ENCODE measurements around the gene AARS2.

The AARS2 gene

DNA sequence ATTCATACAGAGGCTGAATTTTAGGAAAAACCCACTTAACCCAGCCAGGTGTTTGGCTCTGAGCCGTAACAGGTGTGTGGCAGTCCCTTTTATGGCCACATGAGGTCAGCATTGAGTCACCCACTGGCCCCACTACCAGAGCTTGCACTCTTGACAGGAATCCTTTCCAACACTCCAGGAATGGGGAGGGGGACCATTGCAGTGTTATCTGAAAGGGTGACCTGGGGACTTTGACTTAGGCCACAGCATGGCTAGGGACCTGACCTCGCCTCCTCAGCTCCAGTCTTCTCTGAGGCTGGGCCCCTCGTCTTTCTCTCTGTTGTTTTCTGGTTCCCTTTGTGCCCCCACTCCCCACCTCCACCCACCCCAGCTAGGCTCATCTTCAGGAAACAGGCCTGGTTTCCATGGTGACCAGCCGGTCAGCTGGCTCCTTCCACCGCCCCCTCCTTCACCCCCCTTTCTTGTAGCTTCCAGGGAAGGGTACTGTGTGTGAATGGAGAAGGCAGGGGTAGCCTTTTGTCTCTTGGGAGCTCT is 45.0 kb downstream of the AARS2 start:
- no CpG with 5 or more reads among the region's 5 CpGs for WGBS (ENCODE audit: extremely low coverage, insufficient coverage, low lambda C conversion rate)
- Histone ChIP-seq H3K4ac (ENCODE audit: low read depth, low read length) (no peak overlapping the region), H2BK120ac (ENCODE audit: low read depth, low read length) (no peak overlapping the region), H4K8ac (ENCODE audit: low read depth, low read length) (no peak overlapping the region), H3K56ac (ENCODE audit: low read length) (no peak overlapping the region), H3K4me1 (ENCODE audit: control insufficient read depth, low read depth, low read length) (peaks cover 11% of the 10 kb centered on the region), H3K4me3 (ENCODE audit: low read length) (no peak overlapping the region), H2AK5ac (ENCODE audit: low read length) (no peak overlapping the region), H3K27ac (ENCODE audit: low read depth, low read length) (no peak overlapping the region), H3K23ac (ENCODE audit: low read length) (no peak overlapping the region), H3K9ac (ENCODE audit: low read length) (no peak overlapping the region), H2BK15ac (replicated peaks; ENCODE audit: low read depth) (no peak overlapping the region), H3K27me3 (ENCODE audit: insufficient read depth, low read length, poor library complexity) (no peaks in the 10 kb centered on the region), H3K36me3 (ENCODE audit: control insufficient read depth, insufficient read depth, low read length) (no peaks in the 10 kb centered on the region), H3K18ac (ENCODE audit: low read length) (no peak overlapping the region), H3K4me2 (ENCODE audit: low read length) (no peak overlapping the region), H3K79me1 (ENCODE audit: low read length) (peaks cover 2% of the 10 kb centered on the region), H4K5ac (ENCODE audit: low read length) (no peak overlapping the region), H3K79me2 (ENCODE audit: control insufficient read depth, insufficient read depth, low read length) (no peaks in the 10 kb centered on the region), H2BK5ac (ENCODE audit: low read length) (no peak overlapping the region)
- peak; percentile 94 for DNase-seq

DNA sequence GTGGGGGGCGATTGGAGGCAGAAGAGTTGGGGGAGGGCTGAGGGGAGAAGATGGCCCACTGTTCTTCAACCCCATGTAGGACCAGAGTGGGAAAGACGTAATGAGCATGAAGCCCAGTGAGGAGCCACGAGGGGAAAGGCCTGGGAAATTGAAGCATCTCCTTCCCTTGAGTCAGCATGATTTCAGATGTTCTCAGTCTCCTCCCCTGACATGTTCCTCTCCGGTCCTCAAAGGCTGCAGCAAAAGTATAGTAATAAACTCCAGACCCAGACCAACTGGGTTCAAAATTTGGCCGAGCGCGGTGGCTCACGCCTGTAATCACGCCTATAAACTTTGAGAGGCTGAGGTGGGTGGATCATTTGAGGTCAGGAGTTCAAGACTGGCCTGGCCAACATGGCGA is 45.9 kb downstream of the AARS2 start:
- peaks cover 11% of the 10 kb centered on the region for H3K4me1 ChIP-seq (ENCODE audit: control insufficient read depth, low read depth, low read length)
- no peak overlapping the region for H3K23ac ChIP-seq (ENCODE audit: low read length)
- no peak overlapping the region for H3K18ac ChIP-seq (ENCODE audit: low read length)
- no peak overlapping the region for H2BK120ac ChIP-seq (ENCODE audit: low read depth, low read length)
- H3K4ac ChIP-seq (ENCODE audit: low read depth, low read length): no peak overlapping the region
- H3K4me3 ChIP-seq (ENCODE audit: low read length): no peak overlapping the region
- H3K56ac ChIP-seq (ENCODE audit: low read length): no peak overlapping the region
- no peaks in the 10 kb centered on the region for H3K36me3 ChIP-seq (ENCODE audit: control insufficient read depth, insufficient read depth, low read length)
- H4K8ac ChIP-seq (ENCODE audit: low read depth, low read length): no peak overlapping the region
- H3K79me2 ChIP-seq (ENCODE audit: control insufficient read depth, insufficient read depth, low read length): no peaks in the 10 kb centered on the region
- no peak overlapping the region for H2BK5ac ChIP-seq (ENCODE audit: low read length)
- H3K4me2 ChIP-seq (ENCODE audit: low read length): no peak overlapping the region
- no peak overlapping the region for H3K27ac ChIP-seq (ENCODE audit: low read depth, low read length)
- H3K9ac ChIP-seq (ENCODE audit: low read length): no peak overlapping the region
- WGBS (ENCODE audit: extremely low coverage, insufficient coverage, low lambda C conversion rate): no CpG with 5 or more reads among the region's 10 CpGs
- H2BK15ac ChIP-seq (replicated peaks; ENCODE audit: low read depth): no peak overlapping the region
- no peak overlapping the region for H2AK5ac ChIP-seq (ENCODE audit: low read length)
- H3K27me3 ChIP-seq (ENCODE audit: insufficient read depth, low read length, poor library complexity): no peaks in the 10 kb centered on the region
- no peak overlapping the region for H4K5ac ChIP-seq (ENCODE audit: low read length)
- H3K79me1 ChIP-seq (ENCODE audit: low read length): peaks cover 2% of the 10 kb centered on the region
- no peak for DNase-seq

DNA sequence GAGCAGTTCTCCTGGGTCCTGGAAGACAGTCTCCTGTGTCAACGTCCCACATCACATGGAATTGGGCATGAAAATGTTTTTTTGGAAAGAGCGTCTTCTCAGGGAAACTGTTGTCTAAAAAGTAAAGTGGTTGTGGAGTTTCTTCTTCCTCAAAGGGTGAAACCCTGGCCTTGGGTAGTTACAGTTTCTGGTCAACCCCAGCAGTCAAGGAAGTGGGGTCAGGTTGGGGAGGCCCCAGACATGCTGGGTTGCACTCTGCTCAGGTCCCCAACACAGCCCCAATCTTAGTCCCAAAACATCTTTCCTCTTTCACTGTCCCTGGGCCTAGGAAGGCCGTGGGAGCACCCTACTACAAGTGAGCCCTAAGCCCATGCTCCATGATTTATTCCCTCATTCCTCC is 46.8 kb downstream of the AARS2 start:
- no peak overlapping the region for H4K5ac ChIP-seq (ENCODE audit: low read length)
- no peak overlapping the region for H3K27ac ChIP-seq (ENCODE audit: low read depth, low read length)
- H3K79me2 ChIP-seq (ENCODE audit: control insufficient read depth, insufficient read depth, low read length): no peaks in the 10 kb centered on the region
- H3K18ac ChIP-seq (ENCODE audit: low read length): no peak overlapping the region
- H3K4me1 ChIP-seq (ENCODE audit: control insufficient read depth, low read depth, low read length): peaks cover 11% of the 10 kb centered on the region
- no peaks in the 10 kb centered on the region for H3K27me3 ChIP-seq (ENCODE audit: insufficient read depth, low read length, poor library complexity)
- no peak overlapping the region for H2AK5ac ChIP-seq (ENCODE audit: low read length)
- peaks cover 2% of the 10 kb centered on the region for H3K79me1 ChIP-seq (ENCODE audit: low read length)
- H4K8ac ChIP-seq (ENCODE audit: low read depth, low read length): no peak overlapping the region
- no CpG with 5 or more reads among the region's 3 CpGs for WGBS (ENCODE audit: extremely low coverage, insufficient coverage, low lambda C conversion rate)
- H2BK15ac ChIP-seq (replicated peaks; ENCODE audit: low read depth): no peak overlapping the region
- H3K9ac ChIP-seq (ENCODE audit: low read length): no peak overlapping the region
- no peak overlapping the region for H3K4me2 ChIP-seq (ENCODE audit: low read length)
- no peak overlapping the region for H3K56ac ChIP-seq (ENCODE audit: low read length)
- no peaks in the 10 kb centered on the region for H3K36me3 ChIP-seq (ENCODE audit: control insufficient read depth, insufficient read depth, low read length)
- no peak for DNase-seq
- H3K4ac ChIP-seq (ENCODE audit: low read depth, low read length): no peak overlapping the region
- no peak overlapping the region for H2BK120ac ChIP-seq (ENCODE audit: low read depth, low read length)
- no peak overlapping the region for H3K4me3 ChIP-seq (ENCODE audit: low read length)
- H3K23ac ChIP-seq (ENCODE audit: low read length): no peak overlapping the region
- H2BK5ac ChIP-seq (ENCODE audit: low read length): no peak overlapping the region

DNA sequence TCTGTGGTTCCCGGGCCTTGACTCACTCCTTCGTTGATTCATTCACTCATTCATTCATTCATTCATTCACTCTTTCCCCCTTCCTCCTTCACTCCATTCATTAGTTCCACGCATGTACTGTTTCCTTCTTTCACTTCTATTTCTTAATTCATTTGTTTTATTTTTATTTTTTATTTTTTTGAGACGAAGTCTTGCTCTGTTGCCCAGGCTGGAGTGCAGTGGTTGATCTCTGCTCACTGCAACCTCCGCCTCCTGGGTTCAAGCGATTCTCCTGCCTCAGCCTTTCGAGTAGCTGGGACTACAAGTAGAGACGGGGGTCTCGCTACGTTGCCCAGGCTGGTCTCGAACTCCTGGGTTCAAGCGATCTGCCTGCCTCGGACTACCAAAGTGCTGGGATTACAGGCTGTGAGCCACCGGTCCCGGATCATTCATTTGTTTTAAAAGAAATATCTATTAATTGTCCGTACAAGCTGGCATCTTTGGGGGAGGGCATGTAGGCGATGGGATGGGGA is 47.4 kb downstream of the AARS2 start:
- Histone ChIP-seq H3K23ac (ENCODE audit: low read length) (no peak overlapping the region), H4K8ac (ENCODE audit: low read depth, low read length) (no peak overlapping the region), H3K4me3 (ENCODE audit: low read length) (no peak overlapping the region), H3K27me3 (ENCODE audit: insufficient read depth, low read length, poor library complexity) (no peaks in the 10 kb centered on the region), H3K27ac (ENCODE audit: low read depth, low read length) (no peak overlapping the region), H2BK120ac (ENCODE audit: low read depth, low read length) (no peak overlapping the region), H2AK5ac (ENCODE audit: low read length) (no peak overlapping the region), H3K18ac (ENCODE audit: low read length) (no peak overlapping the region), H4K5ac (ENCODE audit: low read length) (no peak overlapping the region), H3K79me2 (ENCODE audit: control insufficient read depth, insufficient read depth, low read length) (no peaks in the 10 kb centered on the region), H3K4me2 (ENCODE audit: low read length) (no peak overlapping the region), H3K56ac (ENCODE audit: low read length) (peak overlapping the region; percentile 59), H2BK15ac (replicated peaks; ENCODE audit: low read depth) (no peak overlapping the region), H3K9ac (ENCODE audit: low read length) (no peak overlapping the region), H3K79me1 (ENCODE audit: low read length) (peaks cover 2% of the 10 kb centered on the region), H3K36me3 (ENCODE audit: control insufficient read depth, insufficient read depth, low read length) (no peaks in the 10 kb centered on the region), H3K4me1 (ENCODE audit: control insufficient read depth, low read depth, low read length) (peaks cover 11% of the 10 kb centered on the region), H3K4ac (ENCODE audit: low read depth, low read length) (no peak overlapping the region), H2BK5ac (ENCODE audit: low read length) (no peak overlapping the region)
- no peak for DNase-seq
- WGBS (ENCODE audit: extremely low coverage, insufficient coverage, low lambda C conversion rate): 100% methylated on average over 1 of the region's 17 CpGs

DNA sequence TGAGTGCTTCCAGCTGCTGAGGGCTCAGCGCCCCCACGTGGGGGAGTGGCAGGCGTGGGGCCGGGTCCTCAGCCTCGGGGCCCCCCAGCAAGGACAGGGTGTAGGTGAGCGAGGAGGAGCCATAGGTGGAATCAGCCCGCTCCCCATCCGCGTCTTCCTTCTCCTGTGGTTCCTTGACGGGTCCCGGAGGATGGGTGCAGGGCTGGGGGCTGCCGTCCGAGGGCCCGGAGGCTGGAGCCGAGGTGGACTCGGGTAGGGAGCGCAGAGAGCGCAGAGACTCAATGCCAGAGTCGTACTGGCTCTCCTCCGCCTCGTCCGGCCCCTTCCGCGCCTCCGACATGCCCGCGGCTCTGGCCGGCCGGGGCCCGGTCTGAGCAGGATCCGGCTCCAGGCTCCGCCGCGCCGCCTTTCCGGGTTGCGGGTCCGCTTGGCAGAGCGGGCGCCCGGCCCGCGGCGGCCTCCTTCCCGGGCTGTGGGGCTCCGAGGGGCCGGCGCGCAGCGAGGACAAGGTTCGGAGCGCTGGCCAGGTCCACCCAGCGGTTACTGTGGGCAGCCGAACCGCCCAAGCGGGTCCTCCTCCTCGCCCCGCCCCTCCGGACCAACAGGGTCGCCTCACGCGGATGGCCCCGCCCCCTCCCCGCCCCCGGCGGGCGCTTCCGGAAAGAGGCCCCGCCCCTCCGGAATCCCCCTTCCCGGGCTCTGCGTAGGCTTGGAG is 48.0 kb downstream of the AARS2 start, which contains the start of gene NFKBIE:
TSS of gene NFKBIE (minus strand) at position 545 of the 715 bp plus-strand sequence. CDS start at position 340, 205 bp downstream.
- Histone ChIP-seq H4K8ac (ENCODE audit: low read depth, low read length) (no peak within 1 kb of the TSS), H3K27ac (ENCODE audit: low read depth, low read length) (no peak within 1 kb of the TSS), H2BK15ac (replicated peaks; ENCODE audit: low read depth) (no peak within 1 kb of the TSS), H3K23ac (ENCODE audit: low read length) (no peak within 1 kb of the TSS), H3K4me2 (ENCODE audit: low read length) (peak within 1 kb of the TSS; percentile 92), H3K79me1 (ENCODE audit: low read length) (peaks cover 2% of the 10 kb centered on the region), H2AK5ac (ENCODE audit: low read length) (no peak within 1 kb of the TSS), H2BK5ac (ENCODE audit: low read length) (no peak within 1 kb of the TSS), H3K4me3 (ENCODE audit: low read length) (peak within 1 kb of the TSS; percentile 67), H3K56ac (ENCODE audit: low read length) (peak within 1 kb of the TSS; percentile 85), H3K9ac (ENCODE audit: low read length) (peak within 1 kb of the TSS; percentile 85), H3K79me2 (ENCODE audit: control insufficient read depth, insufficient read depth, low read length) (no peaks in the 10 kb centered on the region), H3K27me3 (ENCODE audit: insufficient read depth, low read length, poor library complexity) (no peaks in the 10 kb centered on the region), H2BK120ac (ENCODE audit: low read depth, low read length) (no peak within 1 kb of the TSS), H3K18ac (ENCODE audit: low read length) (peak within 1 kb of the TSS; percentile 53), H3K36me3 (ENCODE audit: control insufficient read depth, insufficient read depth, low read length) (no peaks in the 10 kb centered on the region), H3K4me1 (ENCODE audit: control insufficient read depth, low read depth, low read length) (peaks cover 11% of the 10 kb centered on the region), H4K5ac (ENCODE audit: low read length) (no peak within 1 kb of the TSS), H3K4ac (ENCODE audit: low read depth, low read length) (no peak within 1 kb of the TSS)
- WGBS (ENCODE audit: extremely low coverage, insufficient coverage, low lambda C conversion rate): no CpG with 5 or more reads among the region's 72 CpGs
- DNase-seq: peak; percentile 91
